ENCODE results near the gene POMT1.

POMT1 gene

GRCh38 chr9:131523451-131524435 is 21.0 kb downstream of the POMT1 start:
- no peak for DNase-seq (ENCODE audit: insufficient read length, low spot score)
- no peak for FAIRE-seq

DNA sequence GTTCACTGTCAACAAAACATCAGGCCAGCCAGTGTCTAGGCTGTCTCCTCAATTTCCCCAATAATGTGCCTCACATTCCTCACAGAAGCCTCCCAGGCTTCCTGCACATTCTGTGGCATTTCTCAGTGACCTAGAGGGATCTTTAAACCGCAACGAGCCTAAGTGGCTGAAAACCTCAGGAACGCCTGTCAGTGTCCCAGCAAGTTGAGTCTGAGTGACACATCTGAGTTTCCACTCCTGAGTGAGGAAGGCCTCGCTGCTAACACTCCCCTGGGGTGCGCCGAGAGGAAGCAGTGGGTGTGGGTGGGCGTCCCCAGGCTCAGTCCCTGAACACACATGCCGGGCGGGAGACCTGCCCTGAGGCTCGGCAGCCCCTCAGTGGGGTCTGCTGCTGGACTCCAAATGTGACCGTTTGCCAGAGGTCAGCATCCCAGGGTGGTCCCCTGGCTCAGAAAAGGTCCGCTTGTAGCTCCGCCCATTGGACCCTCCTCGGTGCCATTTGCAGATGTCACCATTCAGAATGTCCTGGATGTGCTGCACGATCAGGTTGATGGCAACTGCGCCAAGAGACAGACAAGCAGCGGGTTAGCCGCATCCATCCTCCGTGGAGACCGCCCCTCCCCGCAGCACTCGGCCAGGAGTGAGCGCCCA is 22.1 kb downstream of the POMT1 start:
- no peak for DNase-seq (ENCODE audit: insufficient read length, low spot score)
- FAIRE-seq: no peak

DNA sequence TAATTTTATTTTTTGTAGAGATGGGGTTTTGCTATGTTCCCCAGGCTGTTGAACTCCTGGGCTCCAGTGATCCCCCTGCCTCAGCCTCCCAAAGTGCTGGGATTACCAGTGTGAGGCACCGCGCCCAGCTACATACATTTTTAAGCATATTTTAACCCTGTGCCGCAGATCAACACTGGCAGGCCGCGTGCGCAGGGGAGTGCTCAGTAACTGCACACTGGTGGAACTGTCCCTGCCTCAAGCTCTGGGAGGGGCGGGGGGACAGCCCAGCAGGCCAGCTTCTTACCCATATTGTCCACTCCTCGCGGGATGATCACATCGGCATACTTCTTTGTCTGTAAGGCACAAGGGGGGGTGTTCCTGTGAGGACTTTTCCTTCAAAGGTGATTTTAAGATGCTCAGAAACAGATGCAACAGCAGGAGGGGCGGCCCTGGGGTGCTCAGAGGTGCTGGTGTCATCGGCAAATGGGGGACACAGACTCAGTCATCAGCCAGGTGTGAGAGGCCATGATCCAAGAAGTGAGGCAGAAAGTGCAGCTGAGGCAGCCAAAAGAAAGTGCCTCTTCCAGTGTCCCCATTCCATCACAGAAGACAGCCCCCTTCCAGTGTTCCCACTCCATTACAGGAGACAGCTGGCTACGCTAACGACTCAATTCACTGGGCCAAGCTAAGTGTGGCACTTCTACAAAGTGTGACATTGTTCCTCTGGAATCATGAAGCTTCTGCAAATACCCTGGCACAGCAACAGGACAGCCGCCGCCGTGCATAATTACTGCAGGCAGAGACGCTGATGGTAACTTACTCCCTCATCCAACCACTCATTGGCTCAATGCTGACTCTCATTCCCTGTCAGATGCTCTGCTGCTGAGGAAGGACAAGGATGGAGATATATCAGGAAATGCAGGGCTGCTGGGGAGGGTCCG is 23.2 kb downstream of the POMT1 start:
- FAIRE-seq (no peak), DNase-seq (ENCODE audit: insufficient read length, low spot score) (no peak)

- FAIRE-seq (no peak), DNase-seq (ENCODE audit: insufficient read length, low spot score) (no peak)
These were observed 25.5 kb downstream of the POMT1 start for GRCh38 chr9:131528186-131528585.

DNA sequence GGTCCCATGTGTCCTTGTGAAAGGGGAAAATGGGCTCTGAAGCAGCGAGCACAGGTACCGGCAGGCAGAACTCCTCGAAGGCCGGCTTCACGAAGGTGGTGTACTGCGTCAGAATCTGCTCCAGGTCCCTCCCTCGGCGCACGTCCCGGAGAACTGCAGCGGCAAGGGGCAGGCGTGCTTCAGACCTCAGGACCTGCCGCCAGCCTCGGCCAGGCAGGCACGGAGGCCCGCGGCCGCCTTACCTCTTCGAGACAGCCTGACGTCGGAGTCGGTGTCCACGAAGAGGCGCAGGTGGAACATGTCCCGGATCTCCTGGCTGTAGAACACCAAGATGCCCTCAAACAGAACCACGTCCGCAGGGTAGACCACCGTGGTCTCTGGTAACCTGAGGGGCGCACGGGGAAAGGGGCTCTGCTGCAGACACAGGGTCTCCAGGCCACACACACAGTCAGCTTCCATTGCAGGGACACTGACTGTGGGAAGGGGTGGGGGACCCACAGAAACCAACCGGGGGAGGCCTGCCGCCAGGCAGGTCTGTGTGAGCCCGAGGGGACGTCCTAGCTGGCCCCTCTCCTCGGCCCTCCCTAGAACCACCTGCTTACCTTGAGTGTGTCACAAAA is 26.3 kb downstream of the POMT1 start:
- FAIRE-seq: no peak
- no peak for DNase-seq (ENCODE audit: insufficient read length, low spot score)

DNA sequence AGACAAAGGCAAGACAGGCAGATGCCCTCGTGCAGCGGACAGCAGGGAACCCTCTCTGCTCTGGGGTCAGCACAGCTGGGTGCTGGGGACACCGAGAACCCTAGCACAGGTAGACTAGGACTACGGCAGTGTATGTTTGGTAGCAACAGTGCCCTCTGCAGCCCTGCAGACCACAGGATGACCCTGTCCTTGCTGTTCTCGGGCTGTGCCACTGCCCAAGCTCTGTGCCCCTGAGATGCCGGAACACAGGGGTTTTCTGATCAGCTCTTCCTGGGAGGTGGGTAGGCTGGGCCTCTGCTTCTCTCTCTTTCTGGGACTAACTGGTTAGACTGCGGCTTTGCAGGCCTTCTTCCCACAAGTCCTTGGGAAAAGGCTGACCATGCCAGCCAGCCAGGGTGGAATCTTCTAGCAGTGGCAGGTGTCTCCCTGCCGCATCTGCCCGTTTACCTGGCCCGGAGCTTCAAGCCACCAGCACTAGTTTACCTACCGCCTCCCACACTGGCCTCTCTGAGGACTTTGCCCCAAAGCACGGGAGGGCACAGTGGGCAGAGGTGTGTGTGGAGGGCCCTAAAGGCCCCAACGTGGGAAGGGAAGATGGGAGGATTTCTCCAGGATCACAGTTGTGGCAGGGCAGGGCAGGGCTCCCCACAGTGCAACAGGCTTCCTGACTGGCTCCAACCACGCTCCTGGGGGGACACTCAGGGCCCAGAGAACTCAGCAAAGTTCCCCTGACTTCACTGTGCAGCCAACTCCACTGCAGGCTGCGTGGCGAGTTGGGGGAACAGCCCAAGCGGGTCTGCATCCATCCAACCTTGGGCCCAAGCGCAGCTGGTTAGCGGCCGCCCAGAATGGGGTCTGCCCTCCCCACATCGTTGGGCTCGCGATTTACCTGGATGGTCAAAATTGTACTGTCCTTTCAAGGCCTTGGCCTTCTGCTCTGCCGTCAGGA is 27.2 kb downstream of the POMT1 start:
- FAIRE-seq: no peak
- DNase-seq (ENCODE audit: insufficient read length, low spot score): no peak

GRCh38 chr9:131530546-131530919 is 27.8 kb downstream of the POMT1 start:
- no peak for FAIRE-seq
- DNase-seq (ENCODE audit: insufficient read length, low spot score): peak; percentile 50

- peak; percentile 93 for DNase-seq (ENCODE audit: insufficient read length, low spot score)
- no peak for FAIRE-seq
These were observed 28.5 kb downstream of the POMT1 start, which contains the start of gene UCK1 for GRCh38 chr9:131530920-131531832. Gene UCK1, minus strand, starts transcription at chr9:131531263. Its CDS starts 89 bp downstream, at chr9:131531174.

DNA sequence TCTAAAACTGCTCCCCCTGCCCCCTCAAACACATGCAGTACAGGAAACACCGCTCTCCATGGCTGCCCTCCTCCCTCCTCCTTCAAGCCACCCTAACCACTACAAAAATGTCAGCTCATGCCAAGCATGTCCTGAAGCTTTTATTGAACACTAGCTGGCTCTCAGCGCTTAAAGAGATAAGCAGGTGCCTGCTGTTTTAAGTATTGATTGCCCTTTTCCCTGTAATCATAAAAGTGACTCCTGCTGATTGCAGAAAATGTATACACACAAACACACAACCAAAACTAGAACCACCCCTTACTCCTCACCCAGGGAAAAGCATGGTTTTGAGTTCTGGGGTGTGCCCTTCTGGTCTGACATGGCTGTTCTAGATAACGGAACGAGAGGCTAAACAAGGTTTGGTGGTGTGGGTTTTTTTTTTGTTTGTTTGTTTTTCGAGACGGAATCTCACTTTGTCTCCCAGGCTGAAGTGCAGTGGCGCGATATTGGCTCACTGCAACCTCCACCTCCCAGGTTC is 32.1 kb downstream of the POMT1 start:
- FAIRE-seq: no peak
- no peak for DNase-seq (ENCODE audit: insufficient read length, low spot score)

GRCh38 chr9:131537946-131538345 is 35.2 kb downstream of the POMT1 start:
- DNase-seq (ENCODE audit: insufficient read length, low spot score) (no peak), FAIRE-seq (no peak)

DNA sequence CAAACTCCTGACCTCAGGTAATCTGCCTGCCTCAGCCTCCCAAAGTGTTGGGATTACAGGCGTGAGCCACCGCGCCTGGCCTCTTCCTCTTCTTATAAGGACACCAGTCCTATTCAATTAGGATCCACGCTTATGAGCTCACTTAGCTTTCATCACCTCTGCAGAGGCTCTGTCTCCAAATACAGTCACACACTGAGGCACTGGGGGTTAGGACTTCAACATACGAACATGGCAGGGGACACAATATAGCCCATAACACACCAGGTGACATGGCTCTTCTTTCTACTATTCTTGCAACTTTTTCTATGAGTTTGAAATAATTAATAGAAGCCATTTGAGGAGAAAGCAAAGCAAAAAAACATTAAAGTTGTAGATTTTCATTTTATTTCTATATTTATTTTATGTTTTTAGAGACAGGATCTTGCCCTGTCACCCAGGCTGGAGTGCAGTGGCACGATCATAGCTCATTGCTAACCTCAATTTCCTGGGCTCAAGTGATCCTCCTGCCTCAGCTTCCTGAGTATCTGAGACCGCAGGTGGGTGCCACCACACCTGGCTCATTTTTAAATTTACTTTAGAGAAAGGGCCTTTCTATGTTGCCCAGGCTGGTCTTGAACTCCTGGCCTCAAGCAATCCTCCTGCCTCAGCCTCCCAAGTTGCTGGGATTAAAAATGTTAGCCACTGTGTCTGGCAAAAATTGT is 36.7 kb downstream of the POMT1 start:
- DNase-seq (ENCODE audit: insufficient read length, low spot score) (no peak), FAIRE-seq (no peak)

DNA sequence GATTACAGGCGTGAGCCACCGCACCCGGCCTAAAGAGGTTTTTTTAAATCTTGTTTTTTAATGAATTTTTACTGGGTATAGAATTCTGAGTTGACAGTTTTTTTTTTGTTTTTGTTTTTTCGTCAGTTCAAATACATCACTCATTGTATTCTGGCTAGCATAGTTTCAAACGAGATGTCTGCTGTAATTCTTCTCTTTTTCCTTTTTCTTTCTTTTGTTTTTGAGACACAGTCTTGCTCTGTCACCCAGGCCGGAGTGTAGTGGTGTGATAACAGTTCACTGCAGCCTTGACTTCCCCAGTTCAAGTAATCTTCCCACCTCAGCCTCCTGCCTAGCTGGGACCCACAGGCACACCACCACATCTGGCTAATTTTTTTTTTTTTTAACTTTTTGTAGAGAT is 40.4 kb downstream of the POMT1 start:
- DNase-seq (ENCODE audit: insufficient read length, low spot score): no peak
- FAIRE-seq: no peak

DNA sequence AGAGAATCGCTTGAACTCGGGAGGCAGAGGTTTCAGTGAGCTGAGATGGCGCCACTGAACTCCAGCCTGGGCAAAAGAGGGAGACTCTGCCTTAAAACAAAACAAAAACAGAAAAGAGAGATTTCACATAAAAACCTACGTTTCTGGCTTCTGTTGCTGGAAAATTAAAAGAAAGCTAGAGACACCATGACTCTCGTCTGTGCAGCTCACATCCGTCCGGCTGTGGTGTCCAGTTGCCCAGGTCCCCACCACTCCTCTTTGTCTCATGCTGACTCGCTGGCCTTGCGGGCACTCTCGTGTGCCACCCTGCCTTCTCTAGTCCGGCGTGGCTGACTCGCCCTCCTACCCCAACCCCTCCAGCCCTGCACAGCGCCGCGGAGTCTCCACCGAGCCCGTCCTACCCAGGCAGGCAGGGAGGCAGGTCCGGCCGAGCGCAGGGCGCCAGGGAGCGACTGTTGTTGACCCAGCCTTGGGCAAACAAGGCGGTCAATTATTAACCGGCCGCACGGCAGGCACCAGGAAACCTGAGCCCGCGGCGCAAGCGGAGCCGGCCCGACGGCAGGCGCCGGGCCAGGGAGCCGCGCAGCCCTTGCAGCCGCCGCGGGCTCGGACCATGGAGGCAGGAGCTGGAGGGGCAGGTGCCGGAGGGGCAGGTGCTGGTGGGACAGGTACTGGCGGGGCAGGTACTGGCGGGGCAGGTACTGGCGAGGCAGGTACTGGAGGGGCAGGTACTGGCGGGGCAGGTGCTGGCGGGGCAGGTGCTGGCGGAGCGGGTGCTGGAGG is 42.5 kb downstream of the POMT1 start, which contains the start of gene PRRT1B:
Gene PRRT1B (plus strand): TSS at position 521 of the 783 bp plus-strand sequence. CDS start 93 bp downstream, at position 614.
- DNase-seq (ENCODE audit: insufficient read length, low spot score) (no peak), FAIRE-seq (no peak)

GRCh38 chr9:131545786-131546335 is 43.1 kb downstream of the POMT1 start:
- DNase-seq (ENCODE audit: insufficient read length, low spot score) (no peak), FAIRE-seq (no peak)

GRCh38 chr9:131546336-131547084 is 43.8 kb downstream of the POMT1 start:
- DNase-seq (ENCODE audit: insufficient read length, low spot score) (peak; percentile 39), FAIRE-seq (no peak)

All from HTR-8/SVneo (cell line).